Astrocyte (in vitro differentiated cells and primary cell): ENCODE results near the gene COL5A3. TPM values are rescaled to one million over a fixed set of nuclear protein-coding genes. Genes with fewer than 3 reads are reported as not detected.

Experiments
- DNase-seq: peaks from one replicate; pipeline ENCODE4 v3.0.0-alpha.2; 2010; ENCODE audit warnings: low read depth
- FAIRE-seq: peaks from 2 replicates; lab custom pipeline; 2011; peaks lifted over from hg19 to GRCh38; lab: Jason Lieb, UNC
- H2AFZ ChIP-seq: 2 replicates; pipeline ENCODE4 v1.6.0; 2012; ENCODE audit warnings: low read depth, low read length, inconsistent platforms
- H3K27ac ChIP-seq: 2 replicates; pipeline ENCODE4 v1.5.1; 2011; ENCODE audit warnings: low read depth, low read length, inconsistent platforms
- H3K27me3 ChIP-seq: 2 replicates; pipeline ENCODE4 v1.6.0; 2011; ENCODE audit warnings: low read length, inconsistent platforms; ENCODE audit not compliant: insufficient read depth
- H3K36me3 ChIP-seq: 2 replicates; pipeline ENCODE4 v1.5.1; 2011; ENCODE audit warnings: low read length, inconsistent platforms; ENCODE audit not compliant: insufficient read depth
- H3K4me1 ChIP-seq: 2 replicates; pipeline ENCODE4 v1.5.1; 2011; ENCODE audit warnings: low read length, inconsistent platforms; ENCODE audit not compliant: insufficient read depth
- H3K4me2 ChIP-seq: 2 replicates; pipeline ENCODE4 v1.6.0; 2012; ENCODE audit warnings: low read length, inconsistent platforms
- H3K4me3 ChIP-seq: 2 replicates; pipeline ENCODE4 v1.5.1; 2011; ENCODE audit warnings: low read depth, mild to moderate bottlenecking, low read length, inconsistent platforms; ENCODE audit not compliant: insufficient read depth
- H3K79me2 ChIP-seq: 2 replicates; pipeline ENCODE4 v1.6.0; 2012; ENCODE audit warnings: mild to moderate bottlenecking, low read length, inconsistent platforms; ENCODE audit not compliant: insufficient read depth
- H3K9ac ChIP-seq: 2 replicates; pipeline ENCODE4 v1.6.0; 2012; ENCODE audit warnings: mild to moderate bottlenecking, low read length, inconsistent platforms
- H3K9me3 ChIP-seq: 2 replicates; pipeline ENCODE4 v1.5.1; 2012; ENCODE audit warnings: low read depth, mild to moderate bottlenecking, low read length, inconsistent platforms; ENCODE audit not compliant: insufficient read depth
- H4K20me1 ChIP-seq: 2 replicates; pipeline ENCODE4 v1.6.0; 2012; ENCODE audit warnings: low read length, inconsistent platforms; ENCODE audit not compliant: insufficient read depth
- H3K27ac Mint-ChIP-seq: one replicate; pipeline ENCODE4 v1.8.0; 2021; ENCODE audit warnings: mild to moderate bottlenecking, mixed read lengths; ENCODE audit not compliant: unreplicated experiment
- H3K27me3 Mint-ChIP-seq: one replicate; pipeline ENCODE4 v1.8.0; 2021; ENCODE audit warnings: low read depth, mixed read lengths; ENCODE audit not compliant: unreplicated experiment
- H3K36me3 Mint-ChIP-seq: one replicate; pipeline ENCODE4 v1.8.0; 2021; ENCODE audit warnings: low read depth, mixed read lengths; ENCODE audit not compliant: unreplicated experiment
- H3K4me1 Mint-ChIP-seq: one replicate; pipeline ENCODE4 v1.8.0; 2021; ENCODE audit warnings: low read depth, mixed read lengths; ENCODE audit not compliant: unreplicated experiment
- H3K4me3 Mint-ChIP-seq: one replicate; pipeline ENCODE4 v1.8.0; 2021; ENCODE audit warnings: mild to moderate bottlenecking, moderate library complexity, mixed read lengths; ENCODE audit not compliant: unreplicated experiment
- H3K9me3 Mint-ChIP-seq: one replicate; pipeline ENCODE4 v1.8.0; 2021; ENCODE audit warnings: mild to moderate bottlenecking, mixed read lengths; ENCODE audit not compliant: unreplicated experiment
- EZH2 ChIP-seq: IDR thresholded peaks from 2 replicates; pipeline ENCODE4 v1.6.1; 2012; ENCODE audit warnings: mild to moderate bottlenecking, low read length, inconsistent platforms; ENCODE audit not compliant: insufficient read depth
- total RNA-seq: library from RNA; stranded (reverse); gene quantifications from 2 replicates; pipeline ENCODE4 v1.2.1, GENCODE V29; 2021
- TF ChIP-seq, protein P1 (sequence below): IDR thresholded peaks from 2 replicates; pipeline ENCODE4 v1.5.1; 2011; ENCODE audit warnings: low read depth, mild to moderate bottlenecking, inconsistent platforms, low read length, moderate library complexity; ENCODE audit not compliant: insufficient read depth

COL5A3 gene
- total RNA-seq, 1 donor from 2014 or later, result 22.2 TPM

DNA sequence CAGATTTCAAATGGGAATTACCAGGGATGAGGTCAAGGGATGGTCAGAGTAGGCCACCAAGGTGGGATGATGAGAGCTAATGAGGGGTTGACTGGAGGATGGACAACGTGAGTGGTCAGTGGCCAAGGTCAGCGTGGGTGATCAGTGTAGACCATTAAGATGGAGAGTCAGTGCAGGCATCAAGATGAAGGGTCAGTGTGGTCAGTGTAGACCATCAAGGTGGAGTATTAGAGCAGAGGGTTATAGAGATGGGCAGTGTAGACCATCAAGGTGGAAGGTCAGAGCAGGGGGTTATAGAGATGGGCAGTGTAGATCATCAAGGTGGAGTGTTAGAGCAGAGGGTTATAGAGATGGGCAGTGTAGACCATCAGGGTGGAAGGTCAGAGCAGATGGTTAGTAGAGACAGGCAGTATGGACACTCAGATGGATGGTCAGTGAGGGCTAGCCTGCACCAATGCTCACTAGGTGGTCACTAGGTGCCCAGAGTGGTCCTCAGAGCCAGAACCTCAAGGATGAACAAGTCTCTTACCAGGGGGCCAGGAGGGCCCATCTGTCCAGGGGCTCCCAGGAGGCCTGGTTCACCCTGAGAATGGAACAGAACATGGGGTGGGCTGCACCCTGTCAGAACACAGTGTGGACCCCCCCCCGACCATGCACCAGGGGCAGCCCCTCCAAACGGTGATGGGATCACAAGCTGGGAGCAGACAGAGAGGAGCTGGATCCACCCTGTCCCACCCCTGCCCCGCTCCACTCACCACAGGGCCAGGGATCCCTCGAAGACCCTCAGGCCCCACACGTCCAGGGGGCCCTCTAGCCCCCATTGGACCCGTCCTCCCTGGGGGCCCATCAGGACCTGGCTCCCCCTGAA lies 41.2 kb downstream of the COL5A3 start:
- H2AFZ ChIP-seq, result no peak overlapping the region
- H3K9me3 ChIP-seq, result no peaks in the 10 kb centered on the region
- Mint-ChIP-seq H3K27ac (no peak overlapping the region), H3K9me3 (peaks cover 7% of the 10 kb centered on the region), H3K27me3 (peaks cover 33% of the 10 kb centered on the region), H3K4me3 (no peak overlapping the region), H3K4me1 (no peaks in the 10 kb centered on the region), H3K36me3 (peaks cover 32% of the 10 kb centered on the region)
- DNase-seq (no peak), FAIRE-seq (no peak)
- TF ChIP-seq EZH2, result no peak
- H3K27me3 ChIP-seq, result peaks cover 7% of the 10 kb centered on the region
- no peaks in the 10 kb centered on the region for H3K36me3 ChIP-seq
- no peaks in the 10 kb centered on the region for H3K4me1 ChIP-seq
- H4K20me1 ChIP-seq, result no peaks in the 10 kb centered on the region
- H3K27ac ChIP-seq, result no peak overlapping the region
- H3K79me2 ChIP-seq, result no peaks in the 10 kb centered on the region
- H3K4me3 ChIP-seq, result no peak overlapping the region
- no peak overlapping the region for H3K9ac ChIP-seq
- H3K4me2 ChIP-seq, result no peak overlapping the region

DNA sequence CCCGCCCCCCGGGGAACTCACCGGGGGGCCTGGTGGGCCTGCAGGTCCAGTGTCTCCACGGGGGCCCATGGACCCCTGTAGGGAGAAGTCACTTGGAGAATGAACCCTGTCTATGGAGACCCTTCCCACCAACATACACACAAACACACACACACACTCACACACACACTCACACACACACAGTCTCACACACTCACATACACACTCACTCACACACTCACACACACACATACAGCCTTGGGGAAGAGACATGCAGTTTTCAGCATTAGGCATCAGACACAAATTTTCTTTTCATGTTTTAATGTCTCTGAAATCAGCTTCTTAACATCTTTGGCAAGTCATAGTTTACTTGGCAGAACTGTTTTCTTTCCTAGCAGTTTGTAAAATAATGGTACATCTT lies 43.0 kb downstream of the COL5A3 start:
- peaks cover 33% of the 10 kb centered on the region for H3K27me3 Mint-ChIP-seq
- H3K4me2 ChIP-seq, result no peak overlapping the region

DNA sequence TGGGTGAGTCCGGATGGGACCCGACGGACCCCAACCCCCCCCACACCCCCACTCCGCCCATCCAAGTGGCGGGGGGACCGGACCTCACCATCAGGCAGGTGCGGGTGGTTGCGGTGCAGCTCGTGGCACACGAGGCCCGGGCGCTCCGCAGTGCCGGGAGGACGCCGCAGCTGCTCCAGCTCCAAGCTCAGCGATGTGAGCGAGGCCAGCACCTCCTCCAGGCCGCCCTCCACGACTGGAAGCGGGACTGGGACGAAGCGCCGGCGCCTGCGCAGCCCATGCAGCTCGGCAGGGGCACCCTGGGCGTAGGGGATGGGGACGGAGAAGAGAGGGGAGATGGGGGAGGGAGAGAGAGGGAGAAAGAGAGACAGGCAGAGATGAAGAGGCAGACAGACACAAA lies 43.9 kb downstream of the COL5A3 start:
- H3K79me2 ChIP-seq, result no peaks in the 10 kb centered on the region
- H3K27ac ChIP-seq, result no peak overlapping the region
- Mint-ChIP-seq H3K4me1 (no peaks in the 10 kb centered on the region), H3K4me3 (no peak overlapping the region), H3K27ac (no peak overlapping the region), H3K36me3 (peaks cover 18% of the 10 kb centered on the region), H3K27me3 (peaks cover 31% of the 10 kb centered on the region), H3K9me3 (peaks cover 4% of the 10 kb centered on the region)
- no peaks in the 10 kb centered on the region for H3K9me3 ChIP-seq
- TF ChIP-seq EZH2, result no peak
- TF ChIP-seq, protein P1, sequence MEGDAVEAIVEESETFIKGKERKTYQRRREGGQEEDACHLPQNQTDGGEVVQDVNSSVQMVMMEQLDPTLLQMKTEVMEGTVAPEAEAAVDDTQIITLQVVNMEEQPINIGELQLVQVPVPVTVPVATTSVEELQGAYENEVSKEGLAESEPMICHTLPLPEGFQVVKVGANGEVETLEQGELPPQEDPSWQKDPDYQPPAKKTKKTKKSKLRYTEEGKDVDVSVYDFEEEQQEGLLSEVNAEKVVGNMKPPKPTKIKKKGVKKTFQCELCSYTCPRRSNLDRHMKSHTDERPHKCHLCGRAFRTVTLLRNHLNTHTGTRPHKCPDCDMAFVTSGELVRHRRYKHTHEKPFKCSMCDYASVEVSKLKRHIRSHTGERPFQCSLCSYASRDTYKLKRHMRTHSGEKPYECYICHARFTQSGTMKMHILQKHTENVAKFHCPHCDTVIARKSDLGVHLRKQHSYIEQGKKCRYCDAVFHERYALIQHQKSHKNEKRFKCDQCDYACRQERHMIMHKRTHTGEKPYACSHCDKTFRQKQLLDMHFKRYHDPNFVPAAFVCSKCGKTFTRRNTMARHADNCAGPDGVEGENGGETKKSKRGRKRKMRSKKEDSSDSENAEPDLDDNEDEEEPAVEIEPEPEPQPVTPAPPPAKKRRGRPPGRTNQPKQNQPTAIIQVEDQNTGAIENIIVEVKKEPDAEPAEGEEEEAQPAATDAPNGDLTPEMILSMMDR, result no peak
- H3K9ac ChIP-seq, result no peak overlapping the region
- no peak overlapping the region for H3K4me3 ChIP-seq
- H3K4me2 ChIP-seq, result no peak overlapping the region
- H2AFZ ChIP-seq, result no peak overlapping the region
- H3K4me1 ChIP-seq, result no peaks in the 10 kb centered on the region
- DNase-seq, result no peak
- no peaks in the 10 kb centered on the region for H4K20me1 ChIP-seq
- FAIRE-seq, result no peak
- H3K27me3 ChIP-seq, result peaks cover 7% of the 10 kb centered on the region
- no peaks in the 10 kb centered on the region for H3K36me3 ChIP-seq

More for the DNA sequence above, 43.0 kb downstream of the COL5A3 start:
- Histone ChIP-seq H3K79me2 (no peaks in the 10 kb centered on the region), H4K20me1 (no peaks in the 10 kb centered on the region), H3K4me1 (no peaks in the 10 kb centered on the region), H3K4me3 (no peak overlapping the region), H3K27me3 (peaks cover 7% of the 10 kb centered on the region), H3K36me3 (no peaks in the 10 kb centered on the region), H2AFZ (no peak overlapping the region), H3K27ac (no peak overlapping the region), H3K9me3 (no peaks in the 10 kb centered on the region), H3K9ac (no peak overlapping the region)
- Mint-ChIP-seq H3K9me3 (peaks cover 7% of the 10 kb centered on the region), H3K4me3 (no peak overlapping the region), H3K36me3 (peaks cover 22% of the 10 kb centered on the region), H3K4me1 (no peaks in the 10 kb centered on the region), H3K27ac (no peak overlapping the region)
- DNase-seq (no peak), FAIRE-seq (no peak)
- TF ChIP-seq EZH2, result no peak
- TF ChIP-seq, protein P1, result no peak
